ENCODE data around the gene OR2F1. TPM values are rescaled to one million over a fixed set of nuclear protein-coding genes. Genes with fewer than 3 reads are reported as not detected.

Gene OR2F1
- total RNA-seq, 1 experiment from 2014 or later, result not detected

- DNase-seq (ENCODE audit: low read depth, low spot score) (no peak), ATAC-seq (no peak)
- Histone ChIP-seq H3K27me3 (ENCODE audit: control insufficient read depth, insufficient read depth, low read length) (no peaks in the 10 kb centered on the region), H3K27ac (ENCODE audit: low read length) (no peak within 1 kb of the TSS), H3K9me3 (ENCODE audit: control insufficient read depth, insufficient read depth, low read depth, low read length) (no peaks in the 10 kb centered on the region), H3K36me3 (ENCODE audit: control insufficient read depth, insufficient read depth, low read length) (no peaks in the 10 kb centered on the region), H3K4me1 (ENCODE audit: control insufficient read depth, insufficient read depth, low read length) (no peaks in the 10 kb centered on the region), H3K4me3 (ENCODE audit: low read depth in 2 of 2, low read length in 2 of 2) (no peak within 1 kb of the TSS)
- TF ChIP-seq REST (IDR thresholded peaks at IDR 0.05; ENCODE audit: insufficient read depth in 1 of 2, low read depth in 2 of 2, low read length in 1 of 2) (no peak), TCF7L2 (IDR thresholded peaks at IDR 0.05; ENCODE audit: low read depth, low read length) (no peak), SIN3A (IDR thresholded peaks at IDR 0.05; ENCODE audit: borderline replicate concordance, insufficient read depth, low read depth, low read length) (no peak), POLR2AphosphoS5 (IDR thresholded peaks at IDR 0.05; ENCODE audit: low read depth, low read length) (no peak), CTCF (IDR thresholded peaks at IDR 0.05) (no peak)
- intact Hi-C loops (cut with micrococcal nuclease; ENCODE audit: unreplicated experiment) (no loop called here), in situ Hi-C loops (cut with HindIII; ENCODE audit: low pct_unique_long_range_greater_than_20kb, low sequenced_read_pairs) (no loop called here)
- POLR2A ChIA-PET, result no interaction called here
- CTCF ChIA-PET, result interaction anchor here (0.6 kb wide), 1 partner anchor 27 kb away, joined by 4 read pairs; no protein-coding TSS in a partner anchor
- no TSS peak for BruUV-seq (replicated peaks)
Observed at GRCh38 chr7:143934526-143935325, 19.9 kb upstream of the OR2F1 start, which contains the start of gene OR2F2. TSS of gene OR2F2 (plus strand) at chr7:143935233. CDS start at chr7:143935233, 0 bp downstream.

- BruUV-seq (replicated peaks), result no TSS peak
- Histone ChIP-seq H3K36me3 (ENCODE audit: control insufficient read depth, insufficient read depth, low read length) (no peaks in the 10 kb centered on the region), H3K27me3 (ENCODE audit: control insufficient read depth, insufficient read depth, low read length) (no peaks in the 10 kb centered on the region), H3K27ac (ENCODE audit: low read length) (no peak overlapping the region), H3K4me3 (ENCODE audit: low read depth in 2 of 2, low read length in 2 of 2) (no peak overlapping the region), H3K4me1 (ENCODE audit: control insufficient read depth, insufficient read depth, low read length) (no peaks in the 10 kb centered on the region), H3K9me3 (ENCODE audit: control insufficient read depth, insufficient read depth, low read depth, low read length) (no peaks in the 10 kb centered on the region)
- intact Hi-C loops (cut with micrococcal nuclease; ENCODE audit: unreplicated experiment), result no loop called here
- in situ Hi-C loops (cut with HindIII; ENCODE audit: low pct_unique_long_range_greater_than_20kb, low sequenced_read_pairs), result no loop called here
- no peak for DNase-seq (ENCODE audit: low read depth, low spot score)
- POLR2A ChIA-PET, result no interaction called here
- no peak for ATAC-seq
- CTCF ChIA-PET, result no interaction called here
- TF ChIP-seq SIN3A (IDR thresholded peaks at IDR 0.05; ENCODE audit: borderline replicate concordance, insufficient read depth, low read depth, low read length) (no peak), TCF7L2 (IDR thresholded peaks at IDR 0.05; ENCODE audit: low read depth, low read length) (no peak)
Observed at GRCh38 chr7:143936087-143937009, 18.3 kb upstream of the OR2F1 start.

Data from Panc1 (cell line).